Activated CD4-positive, alpha-beta T cell treated with anti-CD3 and anti-CD28 coated beads, Interleukin-2, Interleukin-4, amounts not matched to agents 100 ng/mL and 50 ng/mL, durations not matched to agents 16 hours and 8 hours (primary cell): ENCODE results near the gene C1QTNF4.
"Not testable (repeated sequence)": the region's sequence is repeated elsewhere in the genome, so short reads cannot be mapped to it uniquely, and the experiment has no call there.

Experiments used
- DNase-seq: peaks from one replicate; pipeline ENCODE4 v3.0.0-alpha.2; 2020; ENCODE audit warnings: low spot score

C1QTNF4 gene

GRCh38 chr11:47593934-47594855 is at the start of gene C1QTNF4:
Gene C1QTNF4, minus strand, starts transcription at chr11:47594411. Its CDS starts 3,601 bp downstream, at chr11:47590810.
- no peak for DNase-seq

GRCh38 chr11:47642099-47642855 is 48.1 kb upstream of the C1QTNF4 start, which contains the start of gene MTCH2:
Gene MTCH2, minus strand, starts transcription at chr11:47642559. Its CDS starts 94 bp downstream, at chr11:47642465.
- DNase-seq, result peak; percentile 97

- DNase-seq, result no peak
These were observed 47.4 kb upstream of the C1QTNF4 start for GRCh38 chr11:47641600-47642098.

GRCh38 chr11:47640506-47640905 is 46.3 kb upstream of the C1QTNF4 start:
- DNase-seq, result not testable (repeated sequence)

- DNase-seq, result not testable (repeated sequence)
These were observed 42.1 kb upstream of the C1QTNF4 start for GRCh38 chr11:47636331-47636730.

GRCh38 chr11:47631473-47631872 is 37.3 kb upstream of the C1QTNF4 start:
- DNase-seq, result no peak

- no peak for DNase-seq
These were observed 33.8 kb upstream of the C1QTNF4 start for GRCh38 chr11:47628026-47628425.

- no peak for DNase-seq
These were observed 32.0 kb upstream of the C1QTNF4 start for GRCh38 chr11:47626234-47626633.

GRCh38 chr11:47620836-47621378 is 26.7 kb upstream of the C1QTNF4 start:
- DNase-seq, result no peak

- peak; percentile 19 for DNase-seq
These were observed 23.2 kb upstream of the C1QTNF4 start for GRCh38 chr11:47617417-47617809.

- DNase-seq, result peak; percentile 21
These were observed 22.7 kb upstream of the C1QTNF4 start for GRCh38 chr11:47616726-47617416.

- DNase-seq, result no peak
These were observed 21.0 kb upstream of the C1QTNF4 start for GRCh38 chr11:47615249-47615648.

- DNase-seq, result no peak
These were observed 17.2 kb upstream of the C1QTNF4 start for GRCh38 chr11:47611348-47611794.

- DNase-seq, result no peak
These were observed 15.5 kb upstream of the C1QTNF4 start for GRCh38 chr11:47609675-47610074.

GRCh38 chr11:47607380-47607779 is 13.2 kb upstream of the C1QTNF4 start:
- no peak for DNase-seq

- DNase-seq, result no peak
These were observed 12.5 kb upstream of the C1QTNF4 start for GRCh38 chr11:47606731-47607130.

- DNase-seq, result no peak
These were observed 11.7 kb upstream of the C1QTNF4 start for GRCh38 chr11:47605921-47606320.

- DNase-seq, result no peak
These were observed 9.1 kb upstream of the C1QTNF4 start for GRCh38 chr11:47603295-47603694.

- no peak for DNase-seq
These were observed 5.7 kb upstream of the C1QTNF4 start for GRCh38 chr11:47599902-47600301.

GRCh38 chr11:47595967-47596366 is 1.8 kb upstream of the C1QTNF4 start:
- no peak for DNase-seq

GRCh38 chr11:47595029-47595428 is 818 bp upstream of the C1QTNF4 start:
- no peak for DNase-seq

GRCh38 chr11:47593492-47593933 is 698 bp downstream of the C1QTNF4 start:
- no peak for DNase-seq
